Endothelial cell of umbilical vein (primary cell): ENCODE results near the gene LRRC43.

Experiments used
- EZH2 ChIP-seq: IDR thresholded peaks from 2 replicates; pipeline ENCODE4 v1.6.1; 2012; ENCODE audit warnings: borderline replicate concordance, low read depth, mild to moderate bottlenecking, moderate library complexity, low read length, inconsistent platforms; ENCODE audit not compliant: severe bottlenecking
- FOS ChIP-seq: IDR thresholded peaks from 2 replicates; pipeline ENCODE4 v1.6.1; 2011; ENCODE audit warnings: mild to moderate bottlenecking, low read length, moderate library complexity, borderline replicate concordance; ENCODE audit not compliant: insufficient read depth
- GATA2 ChIP-seq: IDR thresholded peaks from 2 replicates; pipeline ENCODE4 v1.7.0; 2011; ENCODE audit warnings: low read depth, mild to moderate bottlenecking, moderate library complexity, mixed read lengths, low read length; ENCODE audit not compliant: insufficient read length, insufficient read depth
- JUN ChIP-seq: IDR thresholded peaks from 2 replicates; pipeline ENCODE4 v1.6.1; 2011; ENCODE audit warnings: borderline replicate concordance, low read depth; ENCODE audit not compliant: insufficient read length, insufficient read depth
- MYC ChIP-seq: IDR thresholded peaks from one replicate; pipeline ENCODE4 v1.6.1; 2011; ENCODE audit warnings: mild to moderate bottlenecking, low read depth, low read length
- POLR2A ChIP-seq: IDR thresholded peaks from 2 replicates; pipeline ENCODE4 v1.6.1; 2012; ENCODE audit warnings: low read depth, mild to moderate bottlenecking, control low read depth, low read length
- POLR2AphosphoS5 ChIP-seq: IDR thresholded peaks from 2 replicates; pipeline ENCODE4 v1.6.1; 2012; ENCODE audit warnings: low read depth, mild to moderate bottlenecking, control low read depth, low read length, moderate library complexity; ENCODE audit not compliant: insufficient read depth
- TF ChIP-seq, protein P1 (sequence below), 2 donors: IDR thresholded peaks; 1 replicate in 1 of 2; 2 replicates in 1 of 2; pipeline ENCODE4 v1.5.1; 2011; ENCODE audit warnings: low read length in 2 of 2, mild to moderate bottlenecking in 2 of 2, moderate library complexity in 2 of 2, control low read depth in 1 of 2, inconsistent platforms in 1 of 2, low read depth in 1 of 2; ENCODE audit not compliant: insufficient read depth in 1 of 2; ENCODE audit errors: extremely low read depth in 1 of 2
- TF ChIP-seq, protein P2 (sequence below): IDR thresholded peaks from 2 replicates; pipeline ENCODE4 v1.6.1; 2011; ENCODE audit not compliant: insufficient read depth, insufficient read length

DNA sequence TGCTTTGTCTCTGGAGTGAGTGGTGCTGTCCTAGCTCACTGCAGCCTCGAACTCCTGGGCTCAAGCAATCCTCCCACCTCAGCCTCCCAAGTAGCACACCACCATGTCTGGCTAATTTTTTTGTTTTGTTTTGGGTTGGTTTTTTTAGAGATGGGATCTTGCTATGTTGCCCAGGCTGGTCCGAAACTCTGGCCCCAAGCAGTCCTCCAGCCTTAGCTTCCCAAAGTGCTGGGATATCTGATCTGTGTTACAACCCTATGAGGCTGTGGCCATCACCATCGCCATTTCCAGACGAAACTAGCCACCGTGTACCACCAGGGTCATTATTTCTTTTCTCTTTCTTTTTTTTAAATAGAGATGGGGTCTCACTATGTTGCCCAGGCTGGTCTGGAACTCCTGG, 11.5 kb upstream of the LRRC43 start:
- TF ChIP-seq, protein P1, sequence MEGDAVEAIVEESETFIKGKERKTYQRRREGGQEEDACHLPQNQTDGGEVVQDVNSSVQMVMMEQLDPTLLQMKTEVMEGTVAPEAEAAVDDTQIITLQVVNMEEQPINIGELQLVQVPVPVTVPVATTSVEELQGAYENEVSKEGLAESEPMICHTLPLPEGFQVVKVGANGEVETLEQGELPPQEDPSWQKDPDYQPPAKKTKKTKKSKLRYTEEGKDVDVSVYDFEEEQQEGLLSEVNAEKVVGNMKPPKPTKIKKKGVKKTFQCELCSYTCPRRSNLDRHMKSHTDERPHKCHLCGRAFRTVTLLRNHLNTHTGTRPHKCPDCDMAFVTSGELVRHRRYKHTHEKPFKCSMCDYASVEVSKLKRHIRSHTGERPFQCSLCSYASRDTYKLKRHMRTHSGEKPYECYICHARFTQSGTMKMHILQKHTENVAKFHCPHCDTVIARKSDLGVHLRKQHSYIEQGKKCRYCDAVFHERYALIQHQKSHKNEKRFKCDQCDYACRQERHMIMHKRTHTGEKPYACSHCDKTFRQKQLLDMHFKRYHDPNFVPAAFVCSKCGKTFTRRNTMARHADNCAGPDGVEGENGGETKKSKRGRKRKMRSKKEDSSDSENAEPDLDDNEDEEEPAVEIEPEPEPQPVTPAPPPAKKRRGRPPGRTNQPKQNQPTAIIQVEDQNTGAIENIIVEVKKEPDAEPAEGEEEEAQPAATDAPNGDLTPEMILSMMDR (IDR thresholded peaks at IDR 0.05; ENCODE audit: extremely low read depth in 1 of 2, insufficient read depth in 1 of 2, low read depth in 1 of 2, low read length in 2 of 2) = no peak
- TF ChIP-seq POLR2AphosphoS5 = no peak
- no peak for TF ChIP-seq POLR2A
- TF ChIP-seq, protein P2, sequence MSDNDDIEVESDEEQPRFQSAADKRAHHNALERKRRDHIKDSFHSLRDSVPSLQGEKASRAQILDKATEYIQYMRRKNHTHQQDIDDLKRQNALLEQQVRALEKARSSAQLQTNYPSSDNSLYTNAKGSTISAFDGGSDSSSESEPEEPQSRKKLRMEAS = no peak
- TF ChIP-seq EZH2 = no peak
- no peak for TF ChIP-seq MYC
- TF ChIP-seq GATA2 = no peak
- TF ChIP-seq FOS = no peak
- TF ChIP-seq JUN = no peak
